A549 (cell line): ENCODE data around the gene CDK5RAP2.

Experiments used
- CTCF ChIP-seq: fragments of >200 bp; sonication (Bioruptor Twin); formaldehyde crosslinking; IDR thresholded peaks from 3 replicates; pipeline ENCODE4 v1.5.1; 2016
- EP300 ChIP-seq, 2 experiments: fragments of >200 bp; sonication (Bioruptor Twin); formaldehyde crosslinking; IDR thresholded peaks; 2 replicates in 1 of 2; 3 replicates in 1 of 2; pipeline ENCODE4 v1.6.1; 2016 to 2017
- HOXA7 ChIP-seq: fragments of 250-450 bp; sonication (Bioruptor Pico); IDR thresholded peaks from 2 replicates; pipeline ENCODE4 v1.5.0; 2020; ENCODE audit warnings: mild to moderate bottlenecking, moderate library complexity
- MAX ChIP-seq: IDR thresholded peaks from 2 replicates; pipeline ENCODE4 v1.6.1; 2012
- POLR2A ChIP-seq: IDR thresholded peaks from 2 replicates; pipeline ENCODE4 v1.6.1; 2012; ENCODE audit warnings: mild to moderate bottlenecking, low read length

- TF ChIP-seq CTCF (no peak), MAX (no peak), EP300 (IDR thresholded peaks at IDR 0.05) (no peak), POLR2A (no peak), HOXA7 (no peak)
Observed at GRCh38 chr9:120571443-120572257, 8.3 kb downstream of the CDK5RAP2 start.
